Measurements from ENCODE around the gene DSCAML1. TPM values are rescaled to one million over a fixed set of nuclear protein-coding genes. Genes with fewer than 3 reads are reported as not detected.

Gene DSCAML1
- total RNA-seq, 1 experiment from 2014 or later: 0.59 TPM

- no peaks in the 10 kb centered on the region for H3K27me3 ChIP-seq (ENCODE audit: control insufficient read depth, insufficient read depth, low read length)
- H3K4me3 ChIP-seq (ENCODE audit: insufficient read depth, low read depth, low read length): no peak overlapping the region
- no peak for DNase-seq
- H3K36me3 ChIP-seq (replicated peaks; ENCODE audit: control insufficient read depth, insufficient read depth, low read length): no peaks in the 10 kb centered on the region
Measured at GRCh38 chr11:117633186-117633754, 163.7 kb downstream of the DSCAML1 start.

- H3K36me3 ChIP-seq (replicated peaks; ENCODE audit: control insufficient read depth, insufficient read depth, low read length): no peaks in the 10 kb centered on the region
- no peak overlapping the region for H3K4me3 ChIP-seq (ENCODE audit: insufficient read depth, low read depth, low read length)
- no peak for DNase-seq
- H3K27me3 ChIP-seq (ENCODE audit: control insufficient read depth, insufficient read depth, low read length): no peaks in the 10 kb centered on the region
Measured at GRCh38 chr11:117632306-117632705, 164.7 kb downstream of the DSCAML1 start.

- Histone ChIP-seq H3K36me3 (replicated peaks; ENCODE audit: control insufficient read depth, insufficient read depth, low read length) (no peaks in the 10 kb centered on the region), H3K4me3 (ENCODE audit: insufficient read depth, low read depth, low read length) (no peak overlapping the region), H3K27me3 (ENCODE audit: control insufficient read depth, insufficient read depth, low read length) (no peaks in the 10 kb centered on the region)
- no peak for DNase-seq
Measured at GRCh38 chr11:117631336-117632140, 165.5 kb downstream of the DSCAML1 start.

- H3K36me3 ChIP-seq (replicated peaks; ENCODE audit: control insufficient read depth, insufficient read depth, low read length): no peaks in the 10 kb centered on the region
- no peak overlapping the region for H3K4me3 ChIP-seq (ENCODE audit: insufficient read depth, low read depth, low read length)
- no peaks in the 10 kb centered on the region for H3K27me3 ChIP-seq (ENCODE audit: control insufficient read depth, insufficient read depth, low read length)
- DNase-seq: no peak
Measured at GRCh38 chr11:117629891-117630538, 167.0 kb downstream of the DSCAML1 start.

GRCh38 chr11:117629146-117629545, 167.9 kb downstream of the DSCAML1 start:
- Histone ChIP-seq H3K27me3 (ENCODE audit: control insufficient read depth, insufficient read depth, low read length) (no peaks in the 10 kb centered on the region), H3K36me3 (replicated peaks; ENCODE audit: control insufficient read depth, insufficient read depth, low read length) (no peaks in the 10 kb centered on the region), H3K4me3 (ENCODE audit: insufficient read depth, low read depth, low read length) (no peak overlapping the region)
- DNase-seq: no peak

- H3K36me3 ChIP-seq (replicated peaks; ENCODE audit: control insufficient read depth, insufficient read depth, low read length): no peaks in the 10 kb centered on the region
- H3K27me3 ChIP-seq (ENCODE audit: control insufficient read depth, insufficient read depth, low read length): no peaks in the 10 kb centered on the region
- no peak for DNase-seq
- H3K4me3 ChIP-seq (ENCODE audit: insufficient read depth, low read depth, low read length): no peak overlapping the region
Measured at GRCh38 chr11:117627259-117627658, 169.8 kb downstream of the DSCAML1 start.

GRCh38 chr11:117626576-117626975, 170.4 kb downstream of the DSCAML1 start:
- H3K4me3 ChIP-seq (ENCODE audit: insufficient read depth, low read depth, low read length): no peak overlapping the region
- no peaks in the 10 kb centered on the region for H3K36me3 ChIP-seq (replicated peaks; ENCODE audit: control insufficient read depth, insufficient read depth, low read length)
- H3K27me3 ChIP-seq (ENCODE audit: control insufficient read depth, insufficient read depth, low read length): no peaks in the 10 kb centered on the region
- DNase-seq: no peak

GRCh38 chr11:117625237-117625636, 171.8 kb downstream of the DSCAML1 start:
- no peak for DNase-seq
- no peaks in the 10 kb centered on the region for H3K27me3 ChIP-seq (ENCODE audit: control insufficient read depth, insufficient read depth, low read length)
- H3K4me3 ChIP-seq (ENCODE audit: insufficient read depth, low read depth, low read length): no peak overlapping the region
- no peaks in the 10 kb centered on the region for H3K36me3 ChIP-seq (replicated peaks; ENCODE audit: control insufficient read depth, insufficient read depth, low read length)

GRCh38 chr11:117623831-117624271, 173.2 kb downstream of the DSCAML1 start:
- Histone ChIP-seq H3K27me3 (ENCODE audit: control insufficient read depth, insufficient read depth, low read length) (no peaks in the 10 kb centered on the region), H3K4me3 (ENCODE audit: insufficient read depth, low read depth, low read length) (no peak overlapping the region), H3K36me3 (replicated peaks; ENCODE audit: control insufficient read depth, insufficient read depth, low read length) (no peaks in the 10 kb centered on the region)
- no peak for DNase-seq

- Histone ChIP-seq H3K27me3 (ENCODE audit: control insufficient read depth, insufficient read depth, low read length) (no peaks in the 10 kb centered on the region), H3K4me3 (ENCODE audit: insufficient read depth, low read depth, low read length) (no peak overlapping the region), H3K36me3 (replicated peaks; ENCODE audit: control insufficient read depth, insufficient read depth, low read length) (no peaks in the 10 kb centered on the region)
- DNase-seq: no peak
Measured at GRCh38 chr11:117621226-117621625, 175.8 kb downstream of the DSCAML1 start.

GRCh38 chr11:117620659-117621058, 176.4 kb downstream of the DSCAML1 start:
- DNase-seq: no peak
- Histone ChIP-seq H3K36me3 (replicated peaks; ENCODE audit: control insufficient read depth, insufficient read depth, low read length) (no peaks in the 10 kb centered on the region), H3K27me3 (ENCODE audit: control insufficient read depth, insufficient read depth, low read length) (no peaks in the 10 kb centered on the region), H3K4me3 (ENCODE audit: insufficient read depth, low read depth, low read length) (no peak overlapping the region)

- Histone ChIP-seq H3K27me3 (ENCODE audit: control insufficient read depth, insufficient read depth, low read length) (no peaks in the 10 kb centered on the region), H3K36me3 (replicated peaks; ENCODE audit: control insufficient read depth, insufficient read depth, low read length) (no peaks in the 10 kb centered on the region), H3K4me3 (ENCODE audit: insufficient read depth, low read depth, low read length) (no peak overlapping the region)
- DNase-seq: no peak
Measured at GRCh38 chr11:117620086-117620485, 176.9 kb downstream of the DSCAML1 start.

- Histone ChIP-seq H3K27me3 (ENCODE audit: control insufficient read depth, insufficient read depth, low read length) (no peaks in the 10 kb centered on the region), H3K4me3 (ENCODE audit: insufficient read depth, low read depth, low read length) (no peak overlapping the region), H3K36me3 (replicated peaks; ENCODE audit: control insufficient read depth, insufficient read depth, low read length) (no peaks in the 10 kb centered on the region)
- no peak for DNase-seq
Measured at GRCh38 chr11:117619661-117620060, 177.4 kb downstream of the DSCAML1 start.

GRCh38 chr11:117618982-117619355, 178.0 kb downstream of the DSCAML1 start:
- peak; percentile 78 for DNase-seq
- Histone ChIP-seq H3K27me3 (ENCODE audit: control insufficient read depth, insufficient read depth, low read length) (no peaks in the 10 kb centered on the region), H3K4me3 (ENCODE audit: insufficient read depth, low read depth, low read length) (no peak overlapping the region), H3K36me3 (replicated peaks; ENCODE audit: control insufficient read depth, insufficient read depth, low read length) (no peaks in the 10 kb centered on the region)
